Skeletal muscle cell (primary cell): ENCODE measurements around the gene DNAH11.
"Not testable (repeated sequence)": the region's sequence is repeated elsewhere in the genome, so short reads cannot be mapped to it uniquely, and the experiment has no call there.

Source experiments
- DNase-seq: peaks from one replicate; pipeline ENCODE4 v3.0.0-alpha.2; 2010; ENCODE audit warnings: low read depth
- H3K4me3 ChIP-seq: 2 replicates; pipeline ENCODE4 v1.5.1; 2011; ENCODE audit warnings: low read depth, mild to moderate bottlenecking, control low read depth, low read length, moderate library complexity

Gene DNAH11

GRCh38 chr7:21700587-21700986, 157.7 kb downstream of the DNAH11 start:
- not testable (repeated sequence) for H3K4me3 ChIP-seq, DNase-seq

- DNase-seq: no peak
Observed at GRCh38 chr7:21702303-21702702, 159.5 kb downstream of the DNAH11 start.

GRCh38 chr7:21704359-21704758, 161.5 kb downstream of the DNAH11 start:
- no peak for DNase-seq
- H3K4me3 ChIP-seq: no peak overlapping the region

More at GRCh38 chr7:21702303-21702702, 159.5 kb downstream of the DNAH11 start:
- H3K4me3 ChIP-seq: no peak overlapping the region

GRCh38 chr7:21706131-21706530, 163.3 kb downstream of the DNAH11 start:
- H3K4me3 ChIP-seq: no peak overlapping the region
- no peak for DNase-seq

- DNase-seq: no peak
- H3K4me3 ChIP-seq: no peak overlapping the region
Observed at GRCh38 chr7:21707566-21707965, 164.7 kb downstream of the DNAH11 start.

GRCh38 chr7:21708096-21708495, 165.3 kb downstream of the DNAH11 start:
- no peak overlapping the region for H3K4me3 ChIP-seq
- no peak for DNase-seq

- no peak for DNase-seq
- no peak overlapping the region for H3K4me3 ChIP-seq
Observed at GRCh38 chr7:21717323-21717722, 174.5 kb downstream of the DNAH11 start.

GRCh38 chr7:21718391-21718790, 175.6 kb downstream of the DNAH11 start:
- no peak for DNase-seq
- H3K4me3 ChIP-seq: no peak overlapping the region

- no peak for DNase-seq
- no peak overlapping the region for H3K4me3 ChIP-seq
Observed at GRCh38 chr7:21719846-21720245, 177.0 kb downstream of the DNAH11 start.

- H3K4me3 ChIP-seq: no peak overlapping the region
- DNase-seq: no peak
Observed at GRCh38 chr7:21722371-21722770, 179.5 kb downstream of the DNAH11 start.

- no peak for DNase-seq
- no peak overlapping the region for H3K4me3 ChIP-seq
Observed at GRCh38 chr7:21724562-21724961, 181.7 kb downstream of the DNAH11 start.

GRCh38 chr7:21730399-21730798, 187.6 kb downstream of the DNAH11 start:
- no peak overlapping the region for H3K4me3 ChIP-seq
- DNase-seq: no peak

- DNase-seq: no peak
- H3K4me3 ChIP-seq: no peak overlapping the region
Observed at GRCh38 chr7:21731977-21732376, 189.1 kb downstream of the DNAH11 start.

- not testable (repeated sequence) for H3K4me3 ChIP-seq, DNase-seq
Observed at GRCh38 chr7:21732956-21733355, 190.1 kb downstream of the DNAH11 start.

- no peak overlapping the region for H3K4me3 ChIP-seq
- DNase-seq: no peak
Observed at GRCh38 chr7:21733837-21734236, 191.0 kb downstream of the DNAH11 start.

GRCh38 chr7:21743493-21743892, 200.7 kb downstream of the DNAH11 start:
- no peak overlapping the region for H3K4me3 ChIP-seq
- DNase-seq: no peak

GRCh38 chr7:21746949-21747348, 204.1 kb downstream of the DNAH11 start:
- H3K4me3 ChIP-seq: no peak overlapping the region
- DNase-seq: no peak

- DNase-seq: no peak
- no peak overlapping the region for H3K4me3 ChIP-seq
Observed at GRCh38 chr7:21747806-21748205, 205.0 kb downstream of the DNAH11 start.

GRCh38 chr7:21749378-21749777, 206.5 kb downstream of the DNAH11 start:
- H3K4me3 ChIP-seq: no peak overlapping the region
- DNase-seq: no peak

GRCh38 chr7:21753071-21753470, 210.2 kb downstream of the DNAH11 start:
- DNase-seq: no peak
- no peak overlapping the region for H3K4me3 ChIP-seq

GRCh38 chr7:21754963-21755362, 212.1 kb downstream of the DNAH11 start:
- no peak for DNase-seq
- H3K4me3 ChIP-seq: no peak overlapping the region
